Gastrocnemius medialis (tissue), 4 donors: ENCODE results near the gene AKIP1. TPM values are rescaled to one million over a fixed set of nuclear protein-coding genes. Genes with fewer than 3 reads are reported as not detected.
"Not testable (repeated sequence)": the region's sequence is repeated elsewhere in the genome, so short reads cannot be mapped to it uniquely, and the experiment has no call there.

ENCODE experiments used
- ATAC-seq, 2 donors: fragments of 150-250 bp; one replicate each; pipeline ENCODE4 v1.9.1; 2016
- DNase-seq, 2 donors: peaks; one replicate each; pipeline ENCODE4 v3.0.0-alpha.2; 2019
- H3K27ac ChIP-seq, 4 donors: fragments of 200-600 bp; sonication (generic); 1 replicate in 1 of 4; 2 replicates in 3 of 4; pipeline ENCODE4 v1.5.1; 2016 to 2018; ENCODE audit warnings: mild to moderate bottlenecking in 2 of 4, moderate library complexity in 1 of 4
- H3K27me3 ChIP-seq, 3 donors: fragments of 200-600 bp; sonication (generic) in 2 of 3; 1 replicate in 1 of 3; 2 replicates in 2 of 3; pipeline versions ENCODE4 v1.5.1 to v1.6.0; 2016 to 2019; ENCODE audit warnings: mild to moderate bottlenecking in 1 of 3, moderate library complexity in 1 of 3
- H3K36me3 ChIP-seq, 2 donors: fragments of 200-600 bp; sonication (generic) in 1 of 2; one replicate each; pipeline ENCODE4 v1.5.1; 2017 to 2018
- H3K4me1 ChIP-seq, 2 donors: fragments of 200-600 bp; sonication (generic) in 1 of 2; one replicate each; pipeline ENCODE4 v1.5.1; 2016 to 2017; ENCODE audit warnings: mild to moderate bottlenecking in 2 of 2
- H3K4me3 ChIP-seq, 4 donors: fragments of 200-600 bp; sonication (generic) in 3 of 4; 1 replicate in 1 of 4; 2 replicates in 3 of 4; pipeline ENCODE4 v1.5.1; 2016 to 2019; ENCODE audit warnings: mild to moderate bottlenecking in 2 of 4
- H3K9me3 ChIP-seq, 3 donors: fragments of 200-600 bp; sonication (generic) in 2 of 3; 1 replicate in 1 of 3; 2 replicates in 2 of 3; pipeline ENCODE4 v1.5.1; 2016 to 2019
- CTCF ChIP-seq, 5 experiments: fragments of 450-650 bp in 3 of 5; fragments of 200-600 bp in 2 of 5; sonication (generic) in 2 of 5; IDR thresholded peaks in 4 of 5; conservative IDR thresholded peaks in 1 of 5; 1 replicate in 4 of 5; 2 replicates in 1 of 5; pipeline ENCODE4 v1.5.1; 2016 to 2019; ENCODE audit warnings: antibody characterized with exemption in 5 of 5, mild to moderate bottlenecking in 3 of 5, moderate library complexity in 3 of 5
- POLR2A ChIP-seq, 2 donors: fragments of 450-650 bp; IDR thresholded peaks; one replicate each; pipeline ENCODE4 v1.6.1; 2017; ENCODE audit warnings: antibody characterized with exemption in 2 of 2, mild to moderate bottlenecking in 2 of 2, moderate library complexity in 2 of 2
- in situ Hi-C, 4 donors: fragments of 200-750 bp; cut with MboI; loops; one replicate each; pipeline versions ENCODE4 v1.15.0 to v1.8.0; 2017; ENCODE audit warnings: low sequenced_read_pairs in 4 of 4
- intact Hi-C: fragments of 100-400 bp; cut with DNase I; formaldehyde crosslinking; loops from one replicate; pipeline ENCODE4 v1.15.1; 2023; ENCODE audit warnings: low total_unique reads
- total RNA-seq, 4 donors: library from RNA; depleted of rRNA; stranded (reverse); fragments of >200 nt; gene quantifications; one replicate each; pipeline versions ENCODE4 v1.1.0 to v1.2.3, GENCODE V29; 2016

Gene AKIP1
- total RNA-seq, 4 donors from 2014 or later, result 13.8 to 33.5 (median 25.0) TPM

- intact Hi-C loops (loop anchor here (5.0 kb wide), 1 partner anchor 187 kb away; no protein-coding TSS in a partner anchor), in situ Hi-C loops (no loop called here)
- TF ChIP-seq POLR2A (IDR thresholded peaks at IDR 0.05), result no peak
- no peak for TF ChIP-seq CTCF (IDR thresholded peaks at IDR 0.05 in 4 of 5, conservative IDR thresholded peaks at IDR 0.05 in 1 of 5)
- Histone ChIP-seq H3K4me1 (peaks cover 0 to 10% of the 10 kb centered on the region in 2 donors), H3K4me3 (no peak overlapping the region), H3K27ac (no peak overlapping the region), H3K27me3 (no peaks in the 10 kb centered on the region), H3K9me3 (no peaks in the 10 kb centered on the region), H3K36me3 (no peaks in the 10 kb centered on the region)
- ATAC-seq (no peak), DNase-seq (no peak)
Measured at GRCh38 chr11:8873741-8874405, 37.1 kb upstream of the AKIP1 start.

- intact Hi-C loops, result no loop called here
- no peaks in the 10 kb centered on the region for H3K27me3 ChIP-seq
- ATAC-seq (no peak), DNase-seq (no peak)
- no peak overlapping the region for H3K4me3 ChIP-seq
- in situ Hi-C loops, result no loop called here
- TF ChIP-seq POLR2A (IDR thresholded peaks at IDR 0.05) (no peak), CTCF (IDR thresholded peaks at IDR 0.05 in 4 of 5, conservative IDR thresholded peaks at IDR 0.05 in 1 of 5) (no peak)
- H3K27ac ChIP-seq, result no peak overlapping the region
- peaks cover 0 to 5% of the 10 kb centered on the region in 2 donors for H3K4me1 ChIP-seq
- no peaks in the 10 kb centered on the region for H3K36me3 ChIP-seq
- no peaks in the 10 kb centered on the region for H3K9me3 ChIP-seq
Measured at GRCh38 chr11:8878771-8879170, 32.2 kb upstream of the AKIP1 start.

DNA sequence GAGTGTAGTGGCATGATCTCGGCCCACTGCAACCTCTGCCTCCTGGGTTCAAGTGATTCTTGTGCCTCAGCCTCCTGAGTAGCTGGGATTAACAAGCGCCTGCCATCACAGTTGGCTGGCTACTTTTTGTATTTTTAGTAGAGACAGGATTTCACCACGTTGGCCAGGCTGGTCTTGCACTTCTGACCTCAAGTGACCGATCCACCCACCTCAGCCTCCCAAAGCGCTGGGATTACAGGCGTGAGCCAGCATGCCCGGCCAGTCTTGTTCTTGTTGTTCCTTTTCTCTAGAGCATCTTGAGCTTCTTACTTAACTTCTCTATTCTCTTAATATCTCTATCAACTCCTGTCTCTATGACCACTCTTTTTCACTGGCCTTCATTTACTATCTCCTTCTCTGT is 29.4 kb upstream of the AKIP1 start:
- intact Hi-C loops, H3K36me3 ChIP-seq, H3K9me3 ChIP-seq, in situ Hi-C loops, H3K27me3 ChIP-seq, H3K4me3 ChIP-seq: not testable (repeated sequence)
- peak overlapping the region in 1 of 4 donors; percentile 17 for H3K27ac ChIP-seq
- H3K4me1 ChIP-seq, result peaks cover 8 to 12% of the 10 kb centered on the region in 2 donors
- DNase-seq, result peak; percentile 3 to 49
- peak; percentile 65 to 87 for ATAC-seq

GRCh38 chr11:8886322-8886721 is 24.7 kb upstream of the AKIP1 start:
- Histone ChIP-seq H3K27ac (no peak overlapping the region), H3K36me3 (no peaks in the 10 kb centered on the region), H3K4me3 (no peak overlapping the region), H3K27me3 (no peaks in the 10 kb centered on the region), H3K9me3 (no peaks in the 10 kb centered on the region), H3K4me1 (peaks cover 13 to 15% of the 10 kb centered on the region in 2 donors)
- ATAC-seq, result peak in 1 of 2 donors; percentile 47
- no peak for DNase-seq
- intact Hi-C loops, result no loop called here
- in situ Hi-C loops, result no loop called here
- no peak for TF ChIP-seq CTCF (IDR thresholded peaks at IDR 0.05 in 4 of 5, conservative IDR thresholded peaks at IDR 0.05 in 1 of 5)
- TF ChIP-seq POLR2A (IDR thresholded peaks at IDR 0.05), result no peak

DNA sequence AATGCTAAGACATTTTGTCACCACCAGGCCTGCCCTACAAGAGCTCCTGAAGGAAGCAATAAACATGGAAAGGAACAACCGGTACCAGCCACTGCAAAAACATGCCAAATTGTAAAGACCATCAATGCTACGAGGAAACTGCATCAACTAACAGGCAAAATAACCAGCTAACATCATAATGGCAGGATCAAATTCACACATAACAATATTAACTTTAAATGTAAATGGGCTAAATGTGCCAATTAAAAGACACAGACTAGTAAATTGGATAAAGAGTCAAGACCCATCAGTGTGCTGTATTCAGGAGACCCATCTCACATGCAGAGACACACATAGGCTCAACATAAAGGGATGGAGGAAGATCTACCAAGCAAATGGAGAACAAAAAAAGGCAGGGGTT is 19.8 kb upstream of the AKIP1 start:
- H3K36me3 ChIP-seq, in situ Hi-C loops, H3K27ac ChIP-seq, DNase-seq, ATAC-seq, intact Hi-C loops, H3K27me3 ChIP-seq, H3K4me3 ChIP-seq, H3K9me3 ChIP-seq, H3K4me1 ChIP-seq: not testable (repeated sequence)
